Vagina (tissue), 2 donors: ENCODE results near the gene MTPN.

ENCODE experiments used
- CTCF ChIP-seq, 3 experiments: fragments of 450-650 bp in 2 of 3; fragments of 200-600 bp in 1 of 3; sonication (generic) in 1 of 3; IDR thresholded peaks; one replicate each; pipeline ENCODE4 v1.5.1; 2017 to 2019; ENCODE audit warnings: antibody characterized with exemption in 3 of 3, mild to moderate bottlenecking in 2 of 3, moderate library complexity in 2 of 3
- POLR2AphosphoS5 ChIP-seq, 2 donors: sonication (generic); formaldehyde crosslinking; IDR thresholded peaks; one replicate each; pipeline ENCODE4 v1.9.0; 2017; ENCODE audit warnings: antibody characterized with exemption in 2 of 2, mild to moderate bottlenecking in 2 of 2, low read depth in 1 of 2; ENCODE audit not compliant: insufficient read depth in 1 of 2

- TF ChIP-seq CTCF (IDR thresholded peaks at IDR 0.05), result no peak
- no peak for TF ChIP-seq POLR2AphosphoS5 (IDR thresholded peaks at IDR 0.05; ENCODE audit: insufficient read depth in 1 of 2, low read depth in 1 of 2)
These were observed 14.7 kb upstream of the MTPN start for GRCh38 chr7:135991906-135992305.
